Karpas-422 (cell line): ENCODE results near the gene CCDC74B. TPM values are rescaled to one million over a fixed set of nuclear protein-coding genes. Genes with fewer than 3 reads are reported as not detected.
"Not testable (repeated sequence)": the region's sequence is repeated elsewhere in the genome, so short reads cannot be mapped to it uniquely, and the experiment has no call there.

Source experiments
- DNase-seq: peaks from one replicate; pipeline ENCODE4 v3.0.0-alpha.2; 2015
- H2AFZ ChIP-seq: fragments of 200-600 bp; sonication (generic); 2 replicates; pipeline ENCODE4 v1.6.1; 2014; ENCODE audit warnings: antibody characterized with exemption, low read length, mixed read lengths
- H3K27ac ChIP-seq: fragments of 200-600 bp; sonication (generic); 2 replicates; pipeline ENCODE4 v1.5.1; 2014; ENCODE audit warnings: mild to moderate bottlenecking, low read length, moderate library complexity
- H3K27me3 ChIP-seq: fragments of 200-600 bp; sonication (generic); 2 replicates; pipeline ENCODE4 v1.6.1; 2014; ENCODE audit warnings: low read length, mixed read lengths
- H3K36me3 ChIP-seq: fragments of 200-600 bp; sonication (generic); 2 replicates; pipeline ENCODE4 v1.6.1; 2014; ENCODE audit warnings: low read length, mixed read lengths; ENCODE audit not compliant: insufficient read depth
- H3K4me1 ChIP-seq: fragments of 200-600 bp; sonication (generic); 2 replicates; pipeline ENCODE4 v1.6.1; 2014; ENCODE audit warnings: mild to moderate bottlenecking, low read length, mixed read lengths
- H3K4me2 ChIP-seq: fragments of 200-600 bp; sonication (generic); 2 replicates; pipeline ENCODE4 v1.6.1; 2014; ENCODE audit warnings: low read length, low read depth, mild to moderate bottlenecking; ENCODE audit not compliant: poor library complexity, severe bottlenecking
- H3K4me3 ChIP-seq: fragments of 200-600 bp; sonication (generic); 2 replicates; pipeline ENCODE4 v1.5.1; 2014; ENCODE audit warnings: mild to moderate bottlenecking, antibody characterized with exemption, low read length, mixed read lengths
- H3K79me2 ChIP-seq: fragments of 200-600 bp; sonication (generic); 2 replicates; pipeline ENCODE4 v1.6.1; 2014; ENCODE audit warnings: mild to moderate bottlenecking, low read length, mixed read lengths
- H3K9ac ChIP-seq: fragments of 200-600 bp; sonication (generic); 2 replicates; pipeline ENCODE4 v1.6.0; 2014; ENCODE audit warnings: low read length
- H3K9me2 ChIP-seq: fragments of 200-600 bp; sonication (generic), shearing (Covaris generic); replicated peaks from 2 replicates; pipeline ENCODE4 v1.6.0; 2014; ENCODE audit warnings: mild to moderate bottlenecking, low read length, moderate library complexity; ENCODE audit not compliant: insufficient read depth
- H3K9me3 ChIP-seq: fragments of 300-700, 200-600 bp; sonication (generic); 2 replicates; pipeline ENCODE4 v1.6.1; 2014; ENCODE audit warnings: low read length, mixed read lengths
- H4K20me1 ChIP-seq: fragments of 200-600 bp; sonication (generic); 2 replicates; pipeline ENCODE4 v1.6.1; 2014; ENCODE audit warnings: mild to moderate bottlenecking, antibody characterized with exemption, low read length, low read depth; ENCODE audit not compliant: insufficient read depth
- total RNA-seq: library from RNA; depleted of rRNA; stranded (reverse); fragments of >200 nt; shearing (Covaris generic); gene quantifications from 2 replicates; pipeline ENCODE4 v1.2.3, GENCODE V29; 2014; ENCODE audit warnings: low replicate concordance

CCDC74B gene
- total RNA-seq, 1 experiment from 2014 or later: 11.9 TPM

DNA sequence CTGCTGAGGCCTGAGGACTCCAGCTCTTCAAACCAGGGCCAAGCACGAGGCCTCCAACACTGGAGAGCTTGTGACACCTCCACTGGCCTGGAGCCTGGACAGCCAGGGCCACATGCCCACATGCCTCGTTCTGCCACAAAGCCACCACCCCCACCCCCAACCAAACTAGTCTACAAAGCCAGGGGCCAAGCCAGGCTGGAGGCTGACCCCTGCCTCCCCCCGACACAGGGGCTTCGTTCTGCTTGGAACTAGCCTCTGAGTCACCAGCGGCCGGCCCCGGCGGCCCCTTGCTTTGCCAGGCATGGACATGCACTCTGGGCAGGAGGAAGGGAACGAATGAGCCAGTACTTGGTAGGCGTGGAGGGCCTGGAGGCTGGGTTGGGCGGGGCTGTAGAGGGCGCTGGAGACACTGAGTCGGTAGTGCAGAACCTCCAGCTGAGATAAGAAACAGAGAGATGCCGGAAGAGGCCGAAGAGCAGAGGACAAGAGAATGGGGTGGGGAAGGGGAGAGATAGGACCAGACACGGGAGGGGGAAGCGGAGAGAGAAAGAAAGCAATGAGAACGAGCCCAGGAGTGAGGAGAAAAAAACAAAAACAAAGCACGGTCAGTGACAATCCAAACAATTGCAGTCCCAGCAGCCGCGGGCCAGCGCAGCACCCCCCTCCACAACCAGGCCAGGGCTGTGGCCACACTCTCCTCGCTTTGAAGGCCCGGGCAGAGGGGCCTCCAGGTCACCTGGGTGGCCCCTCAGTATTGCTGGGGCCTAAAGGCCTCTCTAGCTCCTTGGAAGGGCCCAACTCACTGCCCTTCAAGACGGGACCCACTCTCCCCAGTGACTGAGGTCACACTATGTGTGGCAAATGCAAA, 16.2 kb upstream of the CCDC74B start:
- H3K79me2 ChIP-seq, H3K27ac ChIP-seq, H4K20me1 ChIP-seq, H2AFZ ChIP-seq, H3K27me3 ChIP-seq, H3K9me3 ChIP-seq, DNase-seq, H3K4me2 ChIP-seq, H3K9me2 ChIP-seq, H3K9ac ChIP-seq, H3K36me3 ChIP-seq, H3K4me3 ChIP-seq: not testable (repeated sequence)
- peaks cover 29% of the 10 kb centered on the region for H3K4me1 ChIP-seq

DNA sequence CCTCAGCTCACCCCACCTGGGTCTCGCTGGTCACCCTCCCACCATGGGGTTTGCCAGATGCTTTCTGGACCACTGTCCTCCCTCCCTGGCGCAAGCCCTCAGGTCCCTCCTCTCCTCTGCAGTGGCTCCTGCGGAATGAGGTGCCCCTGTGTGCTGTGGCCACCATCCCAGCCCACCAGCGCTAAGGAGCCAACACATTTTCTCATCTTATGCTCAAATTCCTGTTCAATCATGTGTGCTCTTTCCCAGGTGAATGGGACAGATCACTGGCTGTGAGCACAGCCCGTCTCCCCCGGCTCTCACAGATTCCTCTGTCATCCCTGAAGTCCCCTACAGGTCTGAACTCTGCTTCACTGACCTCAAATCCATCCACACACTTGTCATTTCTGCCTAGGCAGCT, 15.2 kb upstream of the CCDC74B start:
- Histone ChIP-seq H3K4me2 (no peak overlapping the region), H3K4me3 (no peak overlapping the region), H4K20me1 (no peaks in the 10 kb centered on the region)

DNA sequence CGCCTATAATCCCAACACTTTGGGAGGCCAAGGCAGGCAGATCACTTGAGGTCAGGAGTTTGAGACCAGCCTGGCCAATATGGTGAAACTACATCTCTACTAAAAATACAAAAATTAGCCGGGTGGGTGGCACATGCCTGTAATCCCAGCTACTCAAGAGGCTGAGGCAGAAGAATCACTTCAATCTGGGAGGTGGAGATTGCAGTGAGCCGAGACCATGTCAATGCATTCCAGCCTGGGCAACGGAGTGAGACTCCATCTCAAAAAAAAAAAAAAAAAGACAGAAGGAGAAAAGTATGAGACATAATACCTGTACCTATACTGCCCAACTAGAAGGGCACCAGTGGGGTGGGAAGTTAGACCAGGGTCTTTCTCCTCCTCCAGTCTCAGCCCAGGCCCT, 14.5 kb upstream of the CCDC74B start:
- H3K27me3 ChIP-seq, H2AFZ ChIP-seq, H4K20me1 ChIP-seq, H3K4me3 ChIP-seq, H3K9me3 ChIP-seq, H3K9me2 ChIP-seq, H3K4me2 ChIP-seq, H3K27ac ChIP-seq, DNase-seq, H3K9ac ChIP-seq, H3K36me3 ChIP-seq, H3K79me2 ChIP-seq: not testable (repeated sequence)
- peaks cover 29% of the 10 kb centered on the region for H3K4me1 ChIP-seq

More for the DNA sequence above, 15.2 kb upstream of the CCDC74B start:
- Histone ChIP-seq H3K9ac (no peak overlapping the region), H3K79me2 (no peaks in the 10 kb centered on the region), H2AFZ (no peak overlapping the region), H3K36me3 (0 out of 2 replicates have a peak, but pooled peaks cover 4% of the 10 kb centered on the region), H3K27ac (no peak overlapping the region), H3K9me3 (no peaks in the 10 kb centered on the region), H3K4me1 (peaks cover 29% of the 10 kb centered on the region), H3K9me2 (no peaks in the 10 kb centered on the region), H3K27me3 (no peaks in the 10 kb centered on the region)
- DNase-seq: no peak

DNA sequence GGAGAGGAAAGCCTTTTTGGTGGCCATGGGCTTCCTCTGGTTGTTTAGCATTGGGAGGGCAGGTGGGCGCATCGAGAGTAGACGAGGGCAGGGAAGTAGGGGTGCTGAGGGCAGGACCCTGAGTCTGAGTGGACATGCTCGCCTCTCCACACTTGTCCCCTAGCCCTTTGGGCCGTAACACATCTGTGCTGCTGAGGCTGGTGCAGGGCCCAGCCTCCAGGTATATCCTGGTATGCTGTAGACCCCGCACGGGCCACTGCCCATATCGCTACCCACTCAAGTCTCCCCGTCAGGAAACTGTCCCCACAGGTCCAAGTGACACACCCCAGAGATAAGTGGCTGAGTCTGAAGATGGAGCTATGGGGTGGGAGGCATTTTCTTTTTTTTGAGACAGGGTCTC, 13.7 kb upstream of the CCDC74B start:
- no peak overlapping the region for H3K9ac ChIP-seq
- no peaks in the 10 kb centered on the region for H3K27me3 ChIP-seq
- H3K79me2 ChIP-seq: no peaks in the 10 kb centered on the region
- H3K9me3 ChIP-seq: no peaks in the 10 kb centered on the region
- peak overlapping the region; percentile 10; the same call in 1 of the 2 replicates for H3K4me3 ChIP-seq
- peak overlapping the region; percentile 95 for H3K27ac ChIP-seq
- peaks cover 29% of the 10 kb centered on the region for H3K4me1 ChIP-seq
- H4K20me1 ChIP-seq: no peaks in the 10 kb centered on the region
- H2AFZ ChIP-seq: no peak overlapping the region
- no peaks in the 10 kb centered on the region for H3K9me2 ChIP-seq
- peak overlapping the region; percentile 37 for H3K4me2 ChIP-seq
- DNase-seq: no peak
- no peaks in the 10 kb centered on the region for H3K36me3 ChIP-seq

DNA sequence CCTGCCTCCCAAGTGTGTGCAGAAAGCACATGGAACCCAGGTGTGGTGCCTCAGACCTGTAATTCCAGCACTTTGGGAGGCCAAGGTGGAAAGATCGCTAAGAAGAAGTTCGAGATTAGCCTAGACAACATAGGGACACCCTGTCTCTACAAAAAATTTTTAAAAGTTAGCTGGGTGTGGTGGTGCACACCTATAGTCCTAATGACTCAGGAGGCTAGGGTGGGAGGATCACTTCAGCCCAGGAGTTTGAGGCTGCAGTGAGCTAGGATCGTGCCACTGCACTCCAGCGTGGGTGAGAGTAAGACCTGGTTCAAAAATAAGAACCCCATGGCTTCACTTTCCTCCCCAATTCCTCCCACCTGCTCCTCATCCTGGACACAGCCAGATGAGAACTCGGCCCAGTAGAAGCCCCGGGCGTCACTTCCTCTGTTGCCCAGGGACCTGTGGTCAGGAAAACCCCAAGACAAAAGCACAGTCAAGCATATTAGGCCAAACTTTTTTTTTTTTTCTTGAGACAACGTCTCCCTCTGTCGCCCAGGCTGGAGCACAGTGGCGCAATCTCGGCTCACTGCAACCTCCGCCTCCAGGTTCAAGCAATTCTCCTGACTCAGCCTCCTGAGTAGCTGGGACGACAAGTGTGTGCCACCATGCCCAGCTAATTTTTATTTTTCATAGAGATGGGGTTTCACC, 13.1 kb upstream of the CCDC74B start:
- Histone ChIP-seq H3K4me1 (peaks cover 29% of the 10 kb centered on the region), H3K4me2 (peak overlapping the region; percentile 37), H3K9ac (peak overlapping the region; percentile 50; the same call in 1 of the 2 replicates), H3K4me3 (peak overlapping the region; percentile 10; the same call in 1 of the 2 replicates), H3K27ac (peak overlapping the region; percentile 95)
- not testable (repeated sequence) for H2AFZ ChIP-seq, H3K9me2 ChIP-seq, H3K79me2 ChIP-seq, H3K27me3 ChIP-seq, H4K20me1 ChIP-seq, H3K36me3 ChIP-seq, H3K9me3 ChIP-seq
- peak; percentile 78 for DNase-seq

DNA sequence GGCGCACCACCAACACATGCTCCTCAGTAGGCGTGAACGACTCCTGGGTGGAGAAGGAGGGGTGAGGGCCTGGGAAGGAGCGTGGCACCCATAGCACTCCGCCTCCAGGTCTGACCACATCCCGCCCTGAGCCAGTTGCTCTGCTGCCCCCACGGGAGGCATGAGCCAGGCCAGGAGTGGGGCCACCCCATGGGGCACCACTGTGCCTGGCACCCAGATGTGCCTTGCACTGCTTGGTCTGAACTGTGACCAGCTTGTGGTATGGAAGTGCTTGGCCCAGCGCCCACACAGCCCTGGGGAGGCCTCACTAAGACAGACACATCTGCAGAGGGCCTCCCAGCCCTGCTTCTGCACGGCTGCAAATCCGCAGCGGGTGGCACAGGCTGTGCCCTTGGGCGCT, 12.4 kb upstream of the CCDC74B start:
- not testable (repeated sequence) for H3K9me3 ChIP-seq, H3K36me3 ChIP-seq, H3K27me3 ChIP-seq, H3K4me3 ChIP-seq, H3K79me2 ChIP-seq, H3K9me2 ChIP-seq, H2AFZ ChIP-seq, H4K20me1 ChIP-seq
- Histone ChIP-seq H3K9ac (peak overlapping the region; percentile 50; the same call in 1 of the 2 replicates), H3K27ac (peak overlapping the region; percentile 95), H3K4me1 (peaks cover 29% of the 10 kb centered on the region), H3K4me2 (peak overlapping the region; percentile 37)
- peak; percentile 80 for DNase-seq

DNA sequence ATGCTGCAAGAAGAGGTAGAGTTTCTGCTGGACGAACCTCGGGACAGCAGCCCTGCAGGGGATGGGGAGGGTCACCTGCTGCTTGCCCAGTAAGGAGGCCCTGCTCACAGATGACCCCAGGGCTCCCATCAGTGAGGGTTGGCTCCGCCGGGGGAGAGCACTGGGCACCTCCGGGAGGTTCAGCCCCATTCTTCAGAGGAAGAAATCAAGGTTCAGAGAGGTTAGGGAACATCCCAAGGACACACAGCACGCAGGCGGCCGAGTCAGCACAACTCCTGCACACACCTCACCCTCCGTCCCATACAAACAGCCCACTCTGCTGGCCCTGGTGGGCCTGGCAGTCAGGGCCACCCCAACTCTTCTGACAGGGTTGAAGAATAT, 11.7 kb upstream of the CCDC74B start:
- Histone ChIP-seq H3K27ac (peak overlapping the region; percentile 95), H3K36me3 (no peaks in the 10 kb centered on the region), H3K4me2 (no peak overlapping the region), H4K20me1 (no peaks in the 10 kb centered on the region), H3K9me3 (no peaks in the 10 kb centered on the region), H3K79me2 (no peaks in the 10 kb centered on the region), H3K9ac (peak overlapping the region; percentile 39; the same call in 1 of the 2 replicates), H2AFZ (no peak overlapping the region), H3K27me3 (no peaks in the 10 kb centered on the region), H3K9me2 (no peaks in the 10 kb centered on the region), H3K4me1 (peaks cover 29% of the 10 kb centered on the region), H3K4me3 (no peak overlapping the region)
- no peak for DNase-seq

DNA sequence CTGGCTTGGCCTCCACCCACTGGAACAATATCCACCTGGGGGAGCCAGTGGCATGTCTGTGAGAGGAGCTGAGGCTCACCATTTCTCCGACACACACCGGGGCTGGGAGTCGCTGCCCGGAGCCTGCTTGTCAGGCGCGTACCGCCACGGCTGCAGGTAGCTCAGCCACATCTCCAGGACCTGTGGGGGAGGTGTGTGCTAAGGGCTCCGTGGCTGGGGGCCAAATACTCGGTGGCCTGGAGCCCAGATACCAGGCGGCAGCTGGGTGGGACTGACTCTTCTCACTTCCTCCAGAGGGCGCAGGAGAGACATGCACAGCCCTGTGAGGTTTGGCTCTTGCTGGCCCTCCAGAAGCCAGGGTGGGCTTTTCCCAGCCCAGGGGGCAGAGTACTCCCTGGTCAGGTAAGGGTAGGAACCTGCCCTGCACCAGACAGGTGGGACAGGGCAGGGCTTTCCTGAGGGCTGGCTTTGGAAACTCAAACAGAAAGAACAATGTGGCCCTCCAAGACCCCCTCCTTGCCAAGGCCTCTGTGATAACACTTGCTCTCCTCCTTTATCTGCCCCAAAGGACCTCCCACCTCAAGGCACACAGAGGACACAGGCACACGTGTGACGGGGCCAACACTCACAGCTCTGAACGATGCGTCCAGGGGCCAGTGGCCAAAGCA, 11.2 kb upstream of the CCDC74B start:
- not testable (repeated sequence) for H3K36me3 ChIP-seq, H3K27me3 ChIP-seq, H2AFZ ChIP-seq, H3K4me3 ChIP-seq, H4K20me1 ChIP-seq, H3K9ac ChIP-seq, H3K9me3 ChIP-seq, H3K4me2 ChIP-seq, H3K9me2 ChIP-seq, H3K79me2 ChIP-seq
- H3K27ac ChIP-seq: peak overlapping the region; percentile 95
- peak; percentile 85 for DNase-seq
- H3K4me1 ChIP-seq: peaks cover 29% of the 10 kb centered on the region
